HG03139 (cell line): ENCODE results near the gene GLRA3.
"Not testable (repeated sequence)": the region's sequence is repeated elsewhere in the genome, so short reads cannot be mapped to it uniquely, and the experiment has no call there.

Experiments
- ATAC-seq: cut with Tn5 transposase; IDR thresholded peaks from one replicate; pipeline ENCODE4 v1.9.1; 2021; ENCODE audit not compliant: unreplicated experiment

The GLRA3 gene

GRCh38 chr4:174716986-174717770, 111.9 kb downstream of the GLRA3 start:
- no peak for ATAC-seq

- ATAC-seq: peak; percentile 91
Measured at GRCh38 chr4:174714393-174715211, 114.4 kb downstream of the GLRA3 start.

DNA sequence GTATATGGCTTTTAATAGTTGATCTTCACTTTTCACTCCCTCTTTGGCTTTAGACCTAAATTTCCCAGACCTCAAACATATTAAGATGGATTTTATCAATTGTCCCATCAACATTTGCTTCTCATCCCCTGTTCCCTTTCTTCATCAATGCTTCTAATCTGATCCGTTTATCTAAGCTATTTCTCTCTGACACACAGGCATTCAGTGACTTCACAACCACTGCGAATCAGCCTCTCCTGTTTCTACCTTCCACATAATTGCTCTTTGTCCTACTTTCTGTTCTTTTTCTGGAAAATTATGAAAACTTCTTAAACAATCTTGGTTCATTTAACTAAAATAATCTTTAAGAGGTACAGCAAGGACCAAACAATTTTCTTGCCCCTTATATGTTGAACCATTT, 115.2 kb downstream of the GLRA3 start:
- ATAC-seq: no peak

- ATAC-seq: no peak
Measured at GRCh38 chr4:174713181-174713580, 115.9 kb downstream of the GLRA3 start.

DNA sequence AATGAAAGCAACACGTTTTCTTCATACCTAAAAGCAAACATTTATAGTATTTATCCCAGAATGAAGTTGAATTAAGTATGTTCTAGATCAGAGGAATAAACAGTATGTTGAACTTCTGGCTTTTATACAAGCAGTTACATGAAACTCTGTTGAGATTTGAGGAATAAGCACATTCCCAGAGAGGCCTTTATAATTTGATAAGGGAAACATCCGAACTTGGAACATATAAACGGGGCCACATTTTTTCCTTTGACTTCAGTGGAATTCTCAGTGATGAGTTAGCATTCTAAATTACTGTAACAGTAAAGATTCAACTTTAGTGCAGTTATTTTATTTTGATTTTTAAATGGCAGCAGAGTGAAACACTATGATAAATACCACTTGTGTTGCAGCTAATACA, 119.5 kb downstream of the GLRA3 start:
- no peak for ATAC-seq

GRCh38 chr4:174708381-174708780, 120.7 kb downstream of the GLRA3 start:
- no peak for ATAC-seq

DNA sequence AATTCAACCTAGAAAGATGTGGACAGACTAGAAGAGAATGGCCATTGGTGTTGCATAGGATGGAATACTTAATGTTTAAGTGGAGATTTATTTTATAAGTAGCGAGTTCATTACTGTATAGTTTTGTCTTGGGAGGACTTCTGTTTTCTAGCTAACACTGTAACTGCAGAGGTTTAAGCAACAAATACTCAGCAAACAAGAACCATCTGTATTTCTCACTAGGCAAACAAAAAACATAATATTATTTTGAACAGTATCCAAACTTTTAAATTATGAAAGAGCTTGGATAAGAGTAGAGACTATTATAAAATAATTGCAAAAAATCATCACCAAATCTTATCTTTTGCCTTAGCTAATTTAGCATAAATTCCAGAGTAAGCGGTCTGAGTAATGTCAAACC, 121.1 kb downstream of the GLRA3 start:
- ATAC-seq: no peak

DNA sequence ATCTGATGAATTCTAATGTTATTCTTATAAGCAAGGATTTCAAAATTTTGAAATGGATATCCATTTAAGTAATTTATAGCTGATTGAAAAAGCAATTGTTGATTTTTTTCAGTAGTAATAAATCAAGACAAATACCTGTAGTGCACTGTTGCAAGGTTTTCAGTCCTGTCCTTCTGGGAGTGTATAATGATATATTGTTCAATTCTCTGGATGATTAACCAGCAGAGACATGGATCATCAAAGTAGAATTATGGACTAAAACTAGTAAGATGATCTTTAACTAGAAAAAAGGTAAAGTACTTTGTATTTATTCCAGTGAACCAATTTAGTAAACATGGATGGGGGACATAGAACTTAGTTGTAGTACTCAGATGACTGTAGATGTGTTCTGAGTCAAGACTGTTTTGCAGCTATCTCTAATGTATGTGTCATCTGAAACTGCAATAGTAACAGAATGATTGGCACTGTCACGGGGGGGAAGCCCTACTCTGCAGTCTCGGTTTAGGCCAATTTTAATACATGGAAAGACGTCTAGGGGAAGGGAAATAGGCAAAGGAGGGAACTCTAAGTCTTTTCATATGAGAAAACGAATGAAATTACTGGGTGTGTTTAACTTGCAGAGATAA, 121.9 kb downstream of the GLRA3 start:
- ATAC-seq: no peak

GRCh38 chr4:174702979-174703478, 126.0 kb downstream of the GLRA3 start:
- ATAC-seq: no peak

GRCh38 chr4:174699654-174700053, 129.4 kb downstream of the GLRA3 start:
- no peak for ATAC-seq

DNA sequence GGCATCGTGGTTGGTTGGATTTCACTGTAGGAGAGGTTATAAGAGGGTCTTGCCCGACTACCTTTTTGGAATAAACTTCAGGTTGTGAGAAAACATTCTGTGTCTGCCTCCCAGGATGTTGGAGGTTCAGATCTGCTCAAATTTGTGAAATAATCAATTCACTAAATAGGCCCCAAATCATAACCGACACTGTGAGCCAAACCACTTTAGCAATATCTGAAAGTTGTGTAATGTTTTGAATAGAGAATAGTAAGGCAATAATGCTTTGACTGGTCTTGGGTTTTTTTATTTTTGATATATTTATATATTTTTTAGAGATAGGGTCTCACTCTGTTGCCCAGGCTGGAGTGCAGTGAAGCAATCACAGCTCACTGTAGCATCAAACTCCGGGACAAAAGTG, 131.2 kb downstream of the GLRA3 start:
- no peak for ATAC-seq

- ATAC-seq: no peak
Measured at GRCh38 chr4:174697202-174697601, 131.8 kb downstream of the GLRA3 start.

DNA sequence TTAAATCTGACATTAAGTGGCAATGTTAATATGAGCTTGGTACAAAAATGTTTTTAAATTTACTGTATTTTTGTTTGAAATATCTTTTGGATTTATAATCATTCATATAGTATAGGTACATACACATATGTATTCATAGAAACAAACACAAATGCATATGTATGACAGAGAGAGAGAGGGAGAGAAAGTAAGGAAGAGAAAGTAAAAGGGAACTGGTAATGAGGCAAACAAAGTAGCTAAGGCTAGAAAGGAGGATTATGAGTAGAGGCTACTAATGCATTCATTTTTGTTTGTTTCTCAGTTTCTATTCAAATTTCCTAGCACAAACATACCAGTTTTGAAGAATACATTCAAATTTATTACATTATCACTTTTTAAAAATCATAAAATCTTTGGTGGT, 132.4 kb downstream of the GLRA3 start:
- ATAC-seq: no peak

DNA sequence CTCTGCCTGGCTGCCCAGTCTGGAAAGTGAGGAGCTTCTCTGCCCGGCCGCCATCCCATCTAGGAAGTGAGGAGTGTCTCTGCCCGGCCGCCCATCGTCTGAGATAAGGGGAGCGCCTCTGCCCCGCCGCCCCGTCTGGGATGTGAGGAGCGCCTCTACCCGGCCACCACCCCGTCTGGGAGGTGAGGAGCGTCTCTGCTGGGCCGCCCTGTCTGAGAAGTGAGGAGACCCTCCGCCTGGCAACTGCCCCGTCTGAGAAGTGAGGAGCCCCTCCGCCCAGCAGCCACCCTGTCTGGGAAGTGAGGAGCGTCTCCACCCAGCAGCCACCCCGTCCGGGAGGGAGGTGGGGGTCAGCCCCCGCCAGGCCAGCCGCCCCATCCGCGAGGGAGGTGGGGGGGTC, 137.2 kb downstream of the GLRA3 start:
- ATAC-seq: not testable (repeated sequence)

DNA sequence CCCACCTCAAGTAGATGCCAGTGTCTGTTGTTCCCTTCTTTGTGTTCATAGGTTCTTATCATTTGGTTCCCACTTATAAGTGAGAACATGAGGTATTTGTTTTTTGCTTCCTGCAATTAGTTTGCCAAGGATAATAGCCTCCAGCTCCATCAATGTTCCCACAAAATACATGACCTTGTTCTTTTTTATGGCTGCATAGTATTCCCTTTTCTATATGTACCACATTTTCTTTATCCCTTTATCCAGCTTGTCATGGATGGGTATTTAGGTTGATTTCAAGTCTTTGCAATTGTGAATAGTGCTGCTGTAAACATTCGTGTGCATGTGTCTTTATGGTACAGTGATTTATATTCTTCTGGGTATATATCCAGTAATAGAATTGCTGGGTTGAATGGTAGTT, 138.4 kb downstream of the GLRA3 start:
- no peak for ATAC-seq

DNA sequence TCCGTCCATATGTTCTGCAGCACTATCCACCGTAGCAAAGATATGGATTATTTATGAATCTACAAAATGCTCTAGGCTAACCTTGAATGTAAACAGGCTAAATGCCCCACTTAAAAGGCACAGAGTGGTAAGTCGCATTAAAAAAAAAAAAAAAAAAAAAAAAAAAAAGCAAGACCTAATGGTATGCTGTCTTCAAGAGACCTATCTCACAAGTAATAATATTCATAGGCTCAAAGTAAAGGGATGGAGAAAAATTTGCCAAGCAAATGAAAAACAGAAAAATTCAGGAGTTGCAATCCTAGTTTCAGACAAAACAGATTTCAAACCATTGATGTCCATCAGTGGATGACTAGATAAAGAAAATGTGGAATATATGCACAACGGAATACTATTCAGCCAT, 139.4 kb downstream of the GLRA3 start:
- ATAC-seq: no peak

- no peak for ATAC-seq
Measured at GRCh38 chr4:174686826-174687225, 142.2 kb downstream of the GLRA3 start.

- no peak for ATAC-seq
Measured at GRCh38 chr4:174681723-174682300, 147.2 kb downstream of the GLRA3 start.

DNA sequence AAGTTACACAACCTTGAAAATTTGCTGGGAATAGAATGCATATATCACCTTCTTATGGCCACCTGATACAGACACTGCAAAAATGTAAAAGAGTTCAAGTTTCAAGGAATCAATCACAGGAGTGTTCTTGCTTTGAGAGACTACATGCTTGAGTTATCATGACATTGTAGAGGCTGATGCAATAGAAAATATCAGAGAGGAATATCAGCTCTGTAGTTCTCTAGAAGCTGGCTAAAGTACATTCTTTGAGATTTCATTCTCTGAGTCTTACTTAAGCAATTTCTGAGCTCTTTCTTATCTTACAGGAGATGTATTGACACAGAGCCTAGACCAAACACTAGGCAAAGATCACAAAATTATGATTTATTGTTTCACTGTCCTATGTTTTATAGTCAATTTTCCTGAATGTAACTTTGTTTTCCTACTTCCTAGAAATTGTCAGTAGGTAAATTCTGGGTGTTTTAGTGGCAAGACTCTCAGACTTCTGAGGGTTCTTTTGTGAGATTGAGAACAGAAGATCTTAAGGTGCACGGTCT, 154.7 kb downstream of the GLRA3 start:
- ATAC-seq: no peak

- ATAC-seq: no peak
Measured at GRCh38 chr4:174673865-174674264, 155.2 kb downstream of the GLRA3 start.

GRCh38 chr4:174672276-174672675, 156.8 kb downstream of the GLRA3 start:
- ATAC-seq: no peak
